ENCODE measurements around the gene CALB2. TPM values are rescaled to one million over a fixed set of nuclear protein-coding genes. Genes with fewer than 3 reads are reported as not detected.

Gene CALB2
- polyA plus RNA-seq, 1 donor from 2014 or later: 1.1 TPM

- TF ChIP-seq REST (IDR thresholded peaks at IDR 0.05; ENCODE audit: borderline replicate concordance): no peak
- no peak for TF ChIP-seq MXI1 (conservative IDR thresholded peaks at IDR 0.05; ENCODE audit: poor library complexity, severe bottlenecking)
- no peak for TF ChIP-seq EZH2 (IDR thresholded peaks at IDR 0.05; ENCODE audit: borderline replicate concordance, insufficient read depth, low read length, poor library complexity, severe bottlenecking)
- no peak for TF ChIP-seq SMC3 (conservative IDR thresholded peaks at IDR 0.05; ENCODE audit: poor library complexity)
- TF ChIP-seq POLR2AphosphoS5 (IDR thresholded peaks at IDR 0.05): no peak
- TF ChIP-seq EP300 (conservative IDR thresholded peaks at IDR 0.05; ENCODE audit: poor library complexity, severe bottlenecking): no peak
- no peak for TF ChIP-seq RAD21 (conservative IDR thresholded peaks at IDR 0.05)
- no peak for TF ChIP-seq CTCF (IDR thresholded peaks at IDR 0.05; ENCODE audit: poor library complexity, severe bottlenecking)
- no peak for TF ChIP-seq TAF1 (IDR thresholded peaks at IDR 0.05; ENCODE audit: low read depth)
- H3K79me2 ChIP-seq (replicated peaks; ENCODE audit: insufficient read depth, low read length): no peaks in the 10 kb centered on the region
- H3F3A ChIP-seq (ENCODE audit: insufficient read depth, low read length, poor library complexity, severe bottlenecking): no peaks in the 10 kb centered on the region
- H3K27ac ChIP-seq (ENCODE audit: low read length): no peak overlapping the region
- H3K36me3 ChIP-seq (ENCODE audit: insufficient read depth, low read length): no peaks in the 10 kb centered on the region
- no peaks in the 10 kb centered on the region for H3K27me3 ChIP-seq (ENCODE audit: insufficient read depth, low read depth, low read length)
- H3K9me3 ChIP-seq (ENCODE audit: low read length): no peaks in the 10 kb centered on the region
- H3K9me2 ChIP-seq (ENCODE audit: insufficient read depth, low read length): no peaks in the 10 kb centered on the region
- H3K4me3 ChIP-seq (ENCODE audit: low read length): no peak overlapping the region
- no peak overlapping the region for H3K4me2 ChIP-seq (ENCODE audit: low read length)
- H2AFZ ChIP-seq (ENCODE audit: low read depth, low read length): no peak overlapping the region
- no peak overlapping the region for H3K9ac ChIP-seq (ENCODE audit: low read length)
- H4K20me1 ChIP-seq (ENCODE audit: insufficient read depth): no peaks in the 10 kb centered on the region
Measured at GRCh38 chr16:71315269-71315668, 43.3 kb upstream of the CALB2 start.

- no peaks in the 10 kb centered on the region for H3K9me3 ChIP-seq (ENCODE audit: low read length)
- H3K9me2 ChIP-seq (ENCODE audit: insufficient read depth, low read length): no peaks in the 10 kb centered on the region
- TF ChIP-seq EP300 (conservative IDR thresholded peaks at IDR 0.05; ENCODE audit: poor library complexity, severe bottlenecking) (no peak), REST (IDR thresholded peaks at IDR 0.05; ENCODE audit: borderline replicate concordance) (no peak), MXI1 (conservative IDR thresholded peaks at IDR 0.05; ENCODE audit: poor library complexity, severe bottlenecking) (no peak), SMC3 (conservative IDR thresholded peaks at IDR 0.05; ENCODE audit: poor library complexity) (no peak), RAD21 (conservative IDR thresholded peaks at IDR 0.05) (no peak)
Measured at GRCh38 chr16:71319999-71320398, 38.5 kb upstream of the CALB2 start.

More at GRCh38 chr16:71319999-71320398, 38.5 kb upstream of the CALB2 start:
- Histone ChIP-seq H3F3A (ENCODE audit: insufficient read depth, low read length, poor library complexity, severe bottlenecking) (no peaks in the 10 kb centered on the region), H4K20me1 (ENCODE audit: insufficient read depth) (no peaks in the 10 kb centered on the region), H3K4me2 (ENCODE audit: low read length) (no peak overlapping the region), H3K36me3 (ENCODE audit: insufficient read depth, low read length) (no peaks in the 10 kb centered on the region), H3K27me3 (ENCODE audit: insufficient read depth, low read depth, low read length) (no peaks in the 10 kb centered on the region), H3K27ac (ENCODE audit: low read length) (no peak overlapping the region), H3K4me3 (ENCODE audit: low read length) (no peak overlapping the region), H3K9ac (ENCODE audit: low read length) (no peak overlapping the region), H3K79me2 (replicated peaks; ENCODE audit: insufficient read depth, low read length) (no peaks in the 10 kb centered on the region), H2AFZ (ENCODE audit: low read depth, low read length) (no peak overlapping the region)

Data from neural cell (in vitro differentiated cells).